Fibroblast of lung (primary cell): ENCODE results near the gene MACROD2. TPM values are rescaled to one million over a fixed set of nuclear protein-coding genes. Genes with fewer than 3 reads are reported as not detected.
"Not testable (repeated sequence)": the region's sequence is repeated elsewhere in the genome, so short reads cannot be mapped to it uniquely, and the experiment has no call there.

Experiments
- DNase-seq, 2 donors: peaks; one replicate each; pipeline versions ENCODE4 v3.0.0 to v3.0.0-alpha.2; 2010; ENCODE audit warnings: low read depth in 2 of 2
- H2AFZ ChIP-seq: 2 replicates; pipeline ENCODE4 v1.5.1; 2012; ENCODE audit warnings: low read length, control low read depth, inconsistent platforms
- H3K27ac ChIP-seq: 2 replicates; pipeline ENCODE4 v1.5.1; 2011; ENCODE audit warnings: low read length, control low read depth; ENCODE audit not compliant: insufficient read depth
- H3K27me3 ChIP-seq: 2 replicates; pipeline ENCODE4 v1.5.1; 2011; ENCODE audit warnings: mild to moderate bottlenecking, low read length; ENCODE audit not compliant: control insufficient read depth, insufficient read depth
- H3K36me3 ChIP-seq: 2 replicates; pipeline ENCODE4 v1.5.1; 2011; ENCODE audit warnings: low read length; ENCODE audit not compliant: control insufficient read depth, insufficient read depth
- H3K4me1 ChIP-seq: 2 replicates; pipeline ENCODE4 v1.5.1; 2011; ENCODE audit warnings: low read length; ENCODE audit not compliant: control insufficient read depth, insufficient read depth; ENCODE audit errors: extremely low read depth
- H3K4me2 ChIP-seq: 2 replicates; pipeline ENCODE4 v1.5.1; 2011; ENCODE audit warnings: low read length, control low read depth; ENCODE audit not compliant: insufficient read depth; ENCODE audit errors: extremely low read depth
- H3K4me3 ChIP-seq, 4 experiments: fragments of 200-600 bp in 1 of 4; sonication (generic) in 1 of 4; replicated peaks in 1 of 4; 2 replicates each; pipeline ENCODE4 v1.5.1; 2011 to 2016; ENCODE audit warnings: low read length in 4 of 4, low read depth in 3 of 4, mild to moderate bottlenecking in 3 of 4, control low read depth in 2 of 4, inconsistent platforms in 1 of 4, mixed read lengths in 1 of 4; ENCODE audit not compliant: insufficient read depth in 1 of 4; ENCODE audit errors: control extremely low read depth in 1 of 4
- H3K79me2 ChIP-seq: 2 replicates; pipeline ENCODE4 v1.5.1; 2012; ENCODE audit warnings: mild to moderate bottlenecking, low read length, inconsistent platforms; ENCODE audit not compliant: control insufficient read depth, insufficient read depth
- H3K9ac ChIP-seq: 2 replicates; pipeline ENCODE4 v1.5.1; 2011; ENCODE audit warnings: mild to moderate bottlenecking, low read length, control low read depth; ENCODE audit not compliant: insufficient read depth
- H3K9me3 ChIP-seq: 2 replicates; pipeline ENCODE4 v1.5.1; 2012; ENCODE audit warnings: low read depth, low read length; ENCODE audit not compliant: control insufficient read depth, insufficient read depth
- H4K20me1 ChIP-seq: 2 replicates; pipeline ENCODE4 v1.5.1; 2011; ENCODE audit warnings: low read length; ENCODE audit not compliant: control insufficient read depth, insufficient read depth; ENCODE audit errors: extremely low read depth
- EZH2 ChIP-seq: IDR thresholded peaks from 2 replicates; pipeline ENCODE4 v1.5.1; 2012; ENCODE audit warnings: low read length, control low read depth, mild to moderate bottlenecking; ENCODE audit errors: missing control alignments
- polyA plus RNA-seq, 2 donors: library from polyadenylated mRNA; depleted of rRNA in 1 of 2; stranded (reverse) in 1 of 2; unstranded in 1 of 2; fragments of >200 nt; gene quantifications; 2 replicates each; pipeline ENCODE4 v1.2.1, GENCODE V29; 2011 to 2012; ENCODE audit warnings: missing spikeins in 1 of 2
- total RNA-seq: library from RNA; depleted of rRNA; stranded (reverse); fragments of >200 nt; gene quantifications from 2 replicates; pipeline ENCODE4 v1.2.1, GENCODE V29; 2014
- TF ChIP-seq, protein P1 (sequence below), 2 donors: IDR thresholded peaks in 1 of 2; conservative IDR thresholded peaks in 1 of 2; 1 replicate in 1 of 2; 2 replicates in 1 of 2; pipeline ENCODE4 v1.5.1; 2011 to 2012; ENCODE audit warnings: low read length in 2 of 2, control low read depth in 1 of 2, inconsistent platforms in 1 of 2, low read depth in 1 of 2, mild to moderate bottlenecking in 1 of 2

The MACROD2 gene
- total and polyA plus RNA-seq, 2 donors (not counting 1 experiment from before 2014, with no cell fraction given), result 0.54 to 1.7 TPM

DNA sequence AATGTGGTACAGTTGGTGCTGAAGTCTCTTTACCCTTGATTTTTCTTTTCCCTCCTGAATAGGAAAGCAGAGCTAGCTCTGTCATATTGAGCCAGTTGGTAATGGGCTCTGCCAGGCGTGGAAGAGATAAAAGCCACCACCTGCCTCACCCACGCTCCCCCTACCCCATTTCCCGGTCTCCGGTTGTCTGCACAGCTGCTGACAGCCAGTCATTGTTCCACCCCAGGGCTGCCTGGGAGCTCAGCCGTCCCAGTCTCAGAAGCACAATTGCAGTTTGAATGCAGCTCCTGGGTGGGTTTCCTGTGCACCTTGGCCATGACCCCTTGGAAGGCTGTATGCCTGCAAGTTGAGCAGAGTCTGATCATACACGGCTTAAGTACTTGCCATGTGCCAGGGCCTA lies 1017.2 kb downstream of the MACROD2 start:
- Histone ChIP-seq H3K4me2 (no peak overlapping the region), H2AFZ (no peak overlapping the region), H3K4me3 (no peak overlapping the region), H4K20me1 (no peaks in the 10 kb centered on the region), H3K27ac (no peak overlapping the region), H3K9ac (no peak overlapping the region), H3K27me3 (no peaks in the 10 kb centered on the region), H3K36me3 (no peaks in the 10 kb centered on the region), H3K4me1 (no peaks in the 10 kb centered on the region), H3K9me3 (no peaks in the 10 kb centered on the region), H3K79me2 (no peaks in the 10 kb centered on the region)
- no peak for DNase-seq
- TF ChIP-seq, protein P1, sequence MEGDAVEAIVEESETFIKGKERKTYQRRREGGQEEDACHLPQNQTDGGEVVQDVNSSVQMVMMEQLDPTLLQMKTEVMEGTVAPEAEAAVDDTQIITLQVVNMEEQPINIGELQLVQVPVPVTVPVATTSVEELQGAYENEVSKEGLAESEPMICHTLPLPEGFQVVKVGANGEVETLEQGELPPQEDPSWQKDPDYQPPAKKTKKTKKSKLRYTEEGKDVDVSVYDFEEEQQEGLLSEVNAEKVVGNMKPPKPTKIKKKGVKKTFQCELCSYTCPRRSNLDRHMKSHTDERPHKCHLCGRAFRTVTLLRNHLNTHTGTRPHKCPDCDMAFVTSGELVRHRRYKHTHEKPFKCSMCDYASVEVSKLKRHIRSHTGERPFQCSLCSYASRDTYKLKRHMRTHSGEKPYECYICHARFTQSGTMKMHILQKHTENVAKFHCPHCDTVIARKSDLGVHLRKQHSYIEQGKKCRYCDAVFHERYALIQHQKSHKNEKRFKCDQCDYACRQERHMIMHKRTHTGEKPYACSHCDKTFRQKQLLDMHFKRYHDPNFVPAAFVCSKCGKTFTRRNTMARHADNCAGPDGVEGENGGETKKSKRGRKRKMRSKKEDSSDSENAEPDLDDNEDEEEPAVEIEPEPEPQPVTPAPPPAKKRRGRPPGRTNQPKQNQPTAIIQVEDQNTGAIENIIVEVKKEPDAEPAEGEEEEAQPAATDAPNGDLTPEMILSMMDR (conservative IDR thresholded peaks at IDR 0.05 in 1 of 2, IDR thresholded peaks at IDR 0.05 in 1 of 2; ENCODE audit: low read depth in 1 of 2, low read length in 2 of 2), result no peak

DNA sequence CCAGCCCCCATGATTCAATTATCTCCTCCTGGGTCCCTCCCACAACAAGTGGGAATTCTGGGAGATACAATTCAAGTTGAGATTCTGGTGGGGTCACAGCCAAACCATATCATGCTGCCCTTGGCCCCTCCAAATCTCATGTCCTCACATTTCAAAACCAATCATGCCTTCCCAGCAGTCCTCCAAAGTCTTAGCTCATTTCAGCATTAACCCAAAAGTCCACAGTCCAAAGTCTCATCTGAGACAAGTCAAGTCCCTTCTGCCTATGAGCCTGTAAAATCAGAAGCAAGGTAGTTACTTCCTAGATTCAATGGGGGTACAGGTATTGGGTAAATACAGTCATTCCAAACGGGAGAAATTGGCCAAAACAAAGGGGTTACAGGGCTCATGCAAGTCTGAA lies 1021.6 kb downstream of the MACROD2 start:
- not testable (repeated sequence) for H3K79me2 ChIP-seq, DNase-seq, H3K4me1 ChIP-seq, H3K36me3 ChIP-seq, H4K20me1 ChIP-seq, H3K27me3 ChIP-seq, H3K4me3 ChIP-seq, H3K9me3 ChIP-seq, H3K4me2 ChIP-seq, H3K9ac ChIP-seq, H3K27ac ChIP-seq, H2AFZ ChIP-seq

DNA sequence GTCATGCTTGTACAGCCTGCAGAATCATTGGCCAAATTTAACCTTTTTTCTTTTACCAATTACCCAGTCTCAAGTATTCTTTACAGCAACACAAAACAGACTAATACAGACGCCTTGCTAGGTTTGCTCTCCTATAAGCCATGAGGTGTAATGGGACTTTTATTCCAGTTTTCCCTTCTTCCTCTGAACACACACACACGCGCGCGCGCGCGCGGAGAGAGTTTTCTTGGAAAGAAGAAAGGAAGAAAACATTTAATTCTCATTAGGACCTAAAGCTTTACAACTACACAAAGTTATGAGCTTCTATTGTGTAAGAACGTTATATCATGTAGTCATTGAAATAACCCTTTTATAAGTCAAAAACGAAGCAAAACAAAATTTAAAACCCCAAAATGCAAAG lies 1023.6 kb downstream of the MACROD2 start:
- H3K27ac ChIP-seq, result no peak overlapping the region

More for the DNA sequence above, 1023.6 kb downstream of the MACROD2 start:
- TF ChIP-seq, protein P1 (conservative IDR thresholded peaks at IDR 0.05 in 1 of 2, IDR thresholded peaks at IDR 0.05 in 1 of 2; ENCODE audit: low read depth in 1 of 2, low read length in 2 of 2), result no peak
- no peak for TF ChIP-seq EZH2
- Histone ChIP-seq H2AFZ (no peak overlapping the region), H3K79me2 (no peaks in the 10 kb centered on the region), H3K36me3 (no peaks in the 10 kb centered on the region), H3K4me3 (no peak overlapping the region), H3K9me3 (no peaks in the 10 kb centered on the region), H4K20me1 (no peaks in the 10 kb centered on the region), H3K9ac (no peak overlapping the region), H3K4me1 (no peaks in the 10 kb centered on the region), H3K4me2 (no peak overlapping the region), H3K27me3 (no peaks in the 10 kb centered on the region)
- DNase-seq, result no peak
